ENCODE measurements around the gene TMEM163. TPM values are rescaled to one million over a fixed set of nuclear protein-coding genes. Genes with fewer than 3 reads are reported as not detected.

The TMEM163 gene
- total and polyA plus RNA-seq, 2 of the 13 experiments (the other 11 are each of a cell fraction or from before 2014, with no cell fraction given): 0.05 TPM; not detected in 1

- TF ChIP-seq, protein P1, sequence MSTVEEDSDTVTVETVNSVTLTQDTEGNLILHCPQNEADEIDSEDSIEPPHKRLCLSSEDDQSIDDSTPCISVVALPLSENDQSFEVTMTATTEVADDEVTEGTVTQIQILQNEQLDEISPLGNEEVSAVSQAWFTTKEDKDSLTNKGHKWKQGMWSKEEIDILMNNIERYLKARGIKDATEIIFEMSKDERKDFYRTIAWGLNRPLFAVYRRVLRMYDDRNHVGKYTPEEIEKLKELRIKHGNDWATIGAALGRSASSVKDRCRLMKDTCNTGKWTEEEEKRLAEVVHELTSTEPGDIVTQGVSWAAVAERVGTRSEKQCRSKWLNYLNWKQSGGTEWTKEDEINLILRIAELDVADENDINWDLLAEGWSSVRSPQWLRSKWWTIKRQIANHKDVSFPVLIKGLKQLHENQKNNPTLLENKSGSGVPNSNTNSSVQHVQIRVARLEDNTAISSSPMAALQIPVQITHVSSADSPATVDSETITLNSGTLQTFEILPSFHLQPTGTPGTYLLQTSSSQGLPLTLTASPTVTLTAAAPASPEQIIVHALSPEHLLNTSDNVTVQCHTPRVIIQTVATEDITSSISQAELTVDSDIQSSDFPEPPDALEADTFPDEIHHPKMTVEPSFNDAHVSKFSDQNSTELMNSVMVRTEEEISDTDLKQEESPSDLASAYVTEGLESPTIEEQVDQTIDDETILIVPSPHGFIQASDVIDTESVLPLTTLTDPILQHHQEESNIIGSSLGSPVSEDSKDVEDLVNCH (CRISPR knock-in tag; IDR thresholded peaks at IDR 0.05): no peak
- TF ChIP-seq HES4 (CRISPR knock-in tag; IDR thresholded peaks at IDR 0.05; ENCODE audit: borderline replicate concordance) (no peak), MIXL1 (CRISPR knock-in tag; IDR thresholded peaks at IDR 0.05) (no peak), POGK (CRISPR knock-in tag; conservative IDR thresholded peaks at IDR 0.05) (no peak), ZNF343 (CRISPR knock-in tag; IDR thresholded peaks at IDR 0.05) (no peak), HNF4A (CRISPR knock-in tag; IDR thresholded peaks at IDR 0.05) (no peak), ZNF207 (IDR thresholded peaks at IDR 0.05; ENCODE audit: borderline replicate concordance) (no peak), ZNF839 (CRISPR knock-in tag; IDR thresholded peaks at IDR 0.05; ENCODE audit: borderline replicate concordance) (no peak), SRSF1 (optimal IDR thresholded peaks at IDR 0.05; ENCODE audit: low read depth, low read length) (no peak), ZSCAN29 (CRISPR knock-in tag; conservative IDR thresholded peaks at IDR 0.05) (no peak), ZNF598 (CRISPR knock-in tag; IDR thresholded peaks at IDR 0.05; ENCODE audit: borderline replicate concordance) (no peak), NONO (IDR thresholded peaks at IDR 0.05) (no peak), NONO (CRISPR knock-in tag; conservative IDR thresholded peaks at IDR 0.05) (no peak), SETDB1 (CRISPR knock-in tag; IDR thresholded peaks at IDR 0.05; ENCODE audit: borderline replicate concordance) (no peak), ZNF142 (CRISPR knock-in tag; IDR thresholded peaks at IDR 0.05) (no peak), IKZF4 (CRISPR knock-in tag; IDR thresholded peaks at IDR 0.05; ENCODE audit: borderline replicate concordance, low read depth, not compliant biosample characterization) (no peak), SIX4 (CRISPR knock-in tag; IDR thresholded peaks at IDR 0.05) (no peak), EED (CRISPR knock-in tag; IDR thresholded peaks at IDR 0.05) (no peak)
- TF ChIP-seq, protein P2, sequence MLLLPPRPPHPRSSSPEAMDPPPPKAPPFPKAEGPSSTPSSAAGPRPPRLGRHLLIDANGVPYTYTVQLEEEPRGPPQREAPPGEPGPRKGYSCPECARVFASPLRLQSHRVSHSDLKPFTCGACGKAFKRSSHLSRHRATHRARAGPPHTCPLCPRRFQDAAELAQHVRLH (CRISPR knock-in tag; IDR thresholded peaks at IDR 0.05; ENCODE audit: borderline replicate concordance, low read depth): no peak
- TF ChIP-seq, protein P3, sequence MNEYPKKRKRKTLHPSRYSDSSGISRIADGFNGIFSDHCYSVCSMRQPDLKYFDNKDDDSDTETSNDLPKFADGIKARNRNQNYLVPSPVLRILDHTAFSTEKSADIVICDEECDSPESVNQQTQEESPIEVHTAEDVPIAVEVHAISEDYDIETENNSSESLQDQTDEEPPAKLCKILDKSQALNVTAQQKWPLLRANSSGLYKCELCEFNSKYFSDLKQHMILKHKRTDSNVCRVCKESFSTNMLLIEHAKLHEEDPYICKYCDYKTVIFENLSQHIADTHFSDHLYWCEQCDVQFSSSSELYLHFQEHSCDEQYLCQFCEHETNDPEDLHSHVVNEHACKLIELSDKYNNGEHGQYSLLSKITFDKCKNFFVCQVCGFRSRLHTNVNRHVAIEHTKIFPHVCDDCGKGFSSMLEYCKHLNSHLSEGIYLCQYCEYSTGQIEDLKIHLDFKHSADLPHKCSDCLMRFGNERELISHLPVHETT (CRISPR knock-in tag; conservative IDR thresholded peaks at IDR 0.05): no peak
These were observed 306.2 kb downstream of the TMEM163 start (continued) for GRCh38 chr2:134412639-134412999.

Data from HepG2 (cell line).